ENCODE results near the gene ATP6V1C2.

DNA sequence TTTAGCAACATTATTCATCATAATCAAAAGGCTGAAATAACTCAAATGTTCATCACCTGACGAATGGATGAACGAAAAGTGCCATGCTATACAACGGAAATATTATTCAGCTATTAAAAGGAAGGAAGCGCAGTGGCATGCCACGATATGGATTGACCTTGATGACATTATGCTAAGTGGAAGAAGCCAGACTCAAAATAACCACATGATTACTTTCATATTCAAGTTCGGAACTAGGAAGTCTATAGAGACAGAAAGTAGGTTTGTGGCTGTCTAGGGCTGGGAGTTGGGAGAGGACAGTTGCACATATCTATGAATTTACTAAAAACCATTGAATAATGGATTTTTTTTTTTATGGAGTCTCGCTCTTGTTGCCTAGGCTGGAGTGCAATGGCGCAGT, 104.6 kb downstream of the ATP6V1C2 start:
- TF ChIP-seq, protein P1, sequence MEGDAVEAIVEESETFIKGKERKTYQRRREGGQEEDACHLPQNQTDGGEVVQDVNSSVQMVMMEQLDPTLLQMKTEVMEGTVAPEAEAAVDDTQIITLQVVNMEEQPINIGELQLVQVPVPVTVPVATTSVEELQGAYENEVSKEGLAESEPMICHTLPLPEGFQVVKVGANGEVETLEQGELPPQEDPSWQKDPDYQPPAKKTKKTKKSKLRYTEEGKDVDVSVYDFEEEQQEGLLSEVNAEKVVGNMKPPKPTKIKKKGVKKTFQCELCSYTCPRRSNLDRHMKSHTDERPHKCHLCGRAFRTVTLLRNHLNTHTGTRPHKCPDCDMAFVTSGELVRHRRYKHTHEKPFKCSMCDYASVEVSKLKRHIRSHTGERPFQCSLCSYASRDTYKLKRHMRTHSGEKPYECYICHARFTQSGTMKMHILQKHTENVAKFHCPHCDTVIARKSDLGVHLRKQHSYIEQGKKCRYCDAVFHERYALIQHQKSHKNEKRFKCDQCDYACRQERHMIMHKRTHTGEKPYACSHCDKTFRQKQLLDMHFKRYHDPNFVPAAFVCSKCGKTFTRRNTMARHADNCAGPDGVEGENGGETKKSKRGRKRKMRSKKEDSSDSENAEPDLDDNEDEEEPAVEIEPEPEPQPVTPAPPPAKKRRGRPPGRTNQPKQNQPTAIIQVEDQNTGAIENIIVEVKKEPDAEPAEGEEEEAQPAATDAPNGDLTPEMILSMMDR (conservative IDR thresholded peaks at IDR 0.05; ENCODE audit: low read depth in 2 of 2): no peak
- no peak for TF ChIP-seq EZH2 (IDR thresholded peaks at IDR 0.05; ENCODE audit: low read depth, unreplicated experiment)
- no peak for TF ChIP-seq EZH2phosphoT487 (IDR thresholded peaks at IDR 0.05; ENCODE audit: unreplicated experiment)
- no peak for TF ChIP-seq POLR2AphosphoS5 (IDR thresholded peaks at IDR 0.05; ENCODE audit: low read depth)
- TF ChIP-seq, protein P2, sequence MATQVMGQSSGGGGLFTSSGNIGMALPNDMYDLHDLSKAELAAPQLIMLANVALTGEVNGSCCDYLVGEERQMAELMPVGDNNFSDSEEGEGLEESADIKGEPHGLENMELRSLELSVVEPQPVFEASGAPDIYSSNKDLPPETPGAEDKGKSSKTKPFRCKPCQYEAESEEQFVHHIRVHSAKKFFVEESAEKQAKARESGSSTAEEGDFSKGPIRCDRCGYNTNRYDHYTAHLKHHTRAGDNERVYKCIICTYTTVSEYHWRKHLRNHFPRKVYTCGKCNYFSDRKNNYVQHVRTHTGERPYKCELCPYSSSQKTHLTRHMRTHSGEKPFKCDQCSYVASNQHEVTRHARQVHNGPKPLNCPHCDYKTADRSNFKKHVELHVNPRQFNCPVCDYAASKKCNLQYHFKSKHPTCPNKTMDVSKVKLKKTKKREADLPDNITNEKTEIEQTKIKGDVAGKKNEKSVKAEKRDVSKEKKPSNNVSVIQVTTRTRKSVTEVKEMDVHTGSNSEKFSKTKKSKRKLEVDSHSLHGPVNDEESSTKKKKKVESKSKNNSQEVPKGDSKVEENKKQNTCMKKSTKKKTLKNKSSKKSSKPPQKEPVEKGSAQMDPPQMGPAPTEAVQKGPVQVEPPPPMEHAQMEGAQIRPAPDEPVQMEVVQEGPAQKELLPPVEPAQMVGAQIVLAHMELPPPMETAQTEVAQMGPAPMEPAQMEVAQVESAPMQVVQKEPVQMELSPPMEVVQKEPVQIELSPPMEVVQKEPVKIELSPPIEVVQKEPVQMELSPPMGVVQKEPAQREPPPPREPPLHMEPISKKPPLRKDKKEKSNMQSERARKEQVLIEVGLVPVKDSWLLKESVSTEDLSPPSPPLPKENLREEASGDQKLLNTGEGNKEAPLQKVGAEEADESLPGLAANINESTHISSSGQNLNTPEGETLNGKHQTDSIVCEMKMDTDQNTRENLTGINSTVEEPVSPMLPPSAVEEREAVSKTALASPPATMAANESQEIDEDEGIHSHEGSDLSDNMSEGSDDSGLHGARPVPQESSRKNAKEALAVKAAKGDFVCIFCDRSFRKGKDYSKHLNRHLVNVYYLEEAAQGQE (IDR thresholded peaks at IDR 0.05; ENCODE audit: unreplicated experiment): no peak
- TF ChIP-seq STAT1 (IDR thresholded peaks at IDR 0.05; ENCODE audit: unreplicated experiment): no peak
- no peak for TF ChIP-seq NANOG (IDR thresholded peaks at IDR 0.05; ENCODE audit: borderline replicate concordance)
